GM19438 (cell line): ENCODE results near the gene TEX10.
"Not testable (repeated sequence)": the region's sequence is repeated elsewhere in the genome, so short reads cannot be mapped to it uniquely, and the experiment has no call there.

Source experiments
- ATAC-seq: cut with Tn5 transposase; IDR thresholded peaks from one replicate; pipeline ENCODE4 v1.9.1; 2021; ENCODE audit warnings: low read depth; ENCODE audit not compliant: unreplicated experiment

The TEX10 gene

GRCh38 chr9:100351508-100351907, 1.2 kb downstream of the TEX10 start:
- ATAC-seq, result no peak

DNA sequence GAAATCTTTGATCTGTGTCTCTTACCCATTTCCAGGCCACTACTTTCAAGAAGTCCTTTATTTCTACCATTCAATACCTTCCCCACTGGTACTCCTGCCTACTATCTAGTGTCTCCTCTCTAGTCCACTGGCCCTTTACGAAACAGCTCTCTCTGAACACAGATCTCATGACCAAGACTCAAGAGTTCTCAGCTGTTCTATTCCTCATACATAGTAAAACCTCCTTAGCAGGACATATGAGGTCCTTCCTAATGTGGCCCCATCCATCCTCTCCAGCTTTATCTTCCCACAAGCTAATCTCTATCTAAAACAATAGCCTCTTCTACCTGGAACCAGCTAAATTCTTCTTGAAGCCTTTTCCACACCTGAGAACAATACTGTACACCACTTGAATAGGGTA, 2.6 kb downstream of the TEX10 start:
- no peak for ATAC-seq

DNA sequence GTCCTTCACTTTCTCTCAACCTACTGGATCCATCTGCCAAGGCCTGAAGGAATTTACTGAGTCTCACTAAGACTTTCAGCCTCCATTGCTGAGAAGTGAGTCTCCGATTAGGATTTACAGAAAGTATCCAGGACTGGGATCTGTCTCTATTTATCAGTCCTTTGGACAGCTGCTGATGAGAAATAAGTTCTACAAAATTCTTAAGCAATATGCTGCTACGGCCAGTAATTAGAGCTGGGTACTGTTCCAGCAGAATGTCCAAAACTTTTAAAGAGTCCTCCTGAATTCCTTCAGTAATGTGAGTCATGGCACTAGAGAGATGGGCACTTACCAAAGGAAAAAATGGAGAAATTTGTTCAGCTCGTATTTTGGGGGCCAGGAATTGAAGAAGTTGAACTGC, 5.9 kb downstream of the TEX10 start:
- ATAC-seq, result no peak

GRCh38 chr9:100341889-100342288, 10.9 kb downstream of the TEX10 start:
- no peak for ATAC-seq

DNA sequence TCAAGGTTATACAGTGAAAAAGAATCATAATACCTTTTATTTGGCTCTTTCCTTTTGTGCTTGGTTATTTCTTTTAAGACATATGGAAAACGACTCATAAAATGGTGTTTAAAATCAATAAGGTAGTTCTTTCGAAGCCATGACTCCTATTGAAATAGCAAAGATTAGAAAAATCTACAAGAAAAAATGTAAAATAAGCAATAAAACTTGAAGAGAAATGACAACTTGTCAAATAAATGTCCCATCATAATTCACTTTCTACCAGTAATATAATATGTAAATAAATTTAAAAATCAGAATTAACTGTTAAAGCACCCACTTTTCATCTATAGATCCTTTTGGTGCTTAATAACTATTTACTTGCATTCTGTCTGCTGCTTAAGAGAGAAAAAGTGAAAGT, 12.5 kb downstream of the TEX10 start:
- no peak for ATAC-seq

DNA sequence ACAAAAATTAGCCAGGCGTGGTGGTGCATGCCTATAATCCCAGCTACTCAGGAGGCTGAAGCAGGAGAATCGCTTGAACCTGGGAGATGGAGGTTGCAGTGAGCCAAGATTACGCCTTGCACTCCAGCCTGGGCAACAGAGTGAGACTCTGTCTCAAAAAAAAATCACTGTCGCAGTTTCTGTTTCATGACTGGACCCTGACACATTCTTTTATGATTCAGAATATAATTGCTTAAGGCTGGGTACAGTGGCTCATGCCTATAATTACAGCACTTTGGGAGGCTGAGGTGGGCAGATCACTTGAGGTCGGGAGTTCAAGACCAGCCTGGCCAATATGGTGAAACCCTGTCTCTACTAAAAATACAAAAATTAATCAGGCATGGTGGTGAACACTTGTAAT, 14.0 kb downstream of the TEX10 start:
- not testable (repeated sequence) for ATAC-seq

DNA sequence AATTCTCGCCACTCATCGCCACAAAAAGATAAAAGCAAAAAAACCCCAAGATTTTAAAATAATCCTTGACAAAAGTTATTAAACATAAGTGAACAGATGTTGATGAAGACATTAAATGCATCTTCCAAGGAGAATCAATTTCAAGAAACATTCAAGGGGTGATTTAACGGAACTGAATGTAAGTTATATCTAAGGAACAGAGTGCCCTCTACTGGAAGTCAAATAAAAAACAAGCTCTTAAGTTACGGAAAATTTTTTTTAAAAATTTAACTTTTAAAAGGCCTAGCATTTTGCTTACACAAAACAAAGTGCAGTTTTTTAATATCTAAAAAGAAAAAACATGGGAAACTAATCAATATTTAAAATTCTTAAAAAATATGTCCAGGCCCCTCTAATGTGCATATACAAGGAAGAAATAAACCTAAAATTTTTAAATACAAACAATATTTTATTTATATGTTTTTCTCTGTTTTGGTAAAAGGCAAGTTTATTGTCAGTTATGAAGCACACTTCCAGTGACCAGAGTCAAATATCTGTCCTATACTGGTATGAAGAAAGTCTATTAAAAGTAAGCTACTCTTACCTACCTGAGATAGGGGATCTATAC, 28.0 kb downstream of the TEX10 start:
- ATAC-seq, result no peak

GRCh38 chr9:100322954-100323536, 29.7 kb downstream of the TEX10 start:
- no peak for ATAC-seq

DNA sequence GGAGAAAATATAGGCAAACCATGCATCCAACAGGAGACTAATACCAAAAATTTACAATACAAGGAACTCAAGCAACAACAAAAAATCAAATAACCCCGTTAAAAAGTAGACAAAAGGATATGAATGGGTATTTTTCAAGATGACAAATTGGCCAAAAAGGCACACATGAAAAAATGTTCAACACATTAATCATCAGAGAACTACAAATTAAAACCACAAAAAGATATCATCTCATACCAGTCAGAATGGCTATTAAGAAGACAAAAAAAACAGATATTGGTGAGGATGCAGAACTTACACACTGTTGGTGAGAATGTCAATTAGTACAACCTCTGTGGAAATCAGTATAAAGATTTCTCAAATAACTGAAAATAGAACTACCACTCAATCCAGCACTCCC, 35.0 kb downstream of the TEX10 start:
- no peak for ATAC-seq

DNA sequence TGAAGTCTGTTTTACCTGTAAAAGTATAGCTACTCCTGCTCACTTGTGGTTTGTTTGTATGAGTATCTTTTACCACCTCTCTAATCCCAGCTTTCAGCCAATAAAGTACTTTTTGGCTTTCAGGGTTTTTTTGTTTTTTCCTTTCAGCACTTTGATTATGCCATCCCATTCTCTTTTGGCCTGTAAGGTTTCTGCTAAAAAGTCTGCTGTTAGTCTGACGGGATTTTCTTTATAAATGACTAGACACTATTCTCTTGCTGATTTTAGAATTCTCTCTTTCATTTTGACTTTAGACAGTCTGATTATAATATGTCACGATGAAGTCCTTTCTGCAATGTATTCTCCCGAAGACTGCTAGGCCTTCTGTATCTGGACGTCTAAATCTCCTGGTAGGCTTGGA, 37.2 kb downstream of the TEX10 start:
- ATAC-seq, result no peak

- ATAC-seq, result no peak
Measured at GRCh38 chr9:100309992-100310391, 42.8 kb downstream of the TEX10 start.

GRCh38 chr9:100308965-100309564, 43.7 kb downstream of the TEX10 start:
- no peak for ATAC-seq

DNA sequence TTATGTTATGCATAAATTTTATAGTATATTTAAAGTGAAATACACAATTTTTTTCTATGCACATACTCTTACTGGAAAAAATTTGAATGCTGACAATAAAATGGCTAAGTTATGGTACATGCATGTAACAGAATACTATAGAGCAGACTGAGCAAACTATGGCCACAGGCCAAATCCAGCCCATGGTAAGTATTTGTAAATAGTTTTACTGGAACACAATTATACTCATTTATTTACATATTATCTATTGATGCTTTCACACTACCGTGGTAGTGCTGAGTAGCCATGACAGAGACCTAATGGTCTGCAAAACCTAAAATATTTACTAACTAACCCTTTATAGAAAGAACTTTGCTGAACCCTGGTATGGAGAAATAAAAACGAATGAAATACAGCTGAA, 45.7 kb downstream of the TEX10 start:
- ATAC-seq, result no peak

DNA sequence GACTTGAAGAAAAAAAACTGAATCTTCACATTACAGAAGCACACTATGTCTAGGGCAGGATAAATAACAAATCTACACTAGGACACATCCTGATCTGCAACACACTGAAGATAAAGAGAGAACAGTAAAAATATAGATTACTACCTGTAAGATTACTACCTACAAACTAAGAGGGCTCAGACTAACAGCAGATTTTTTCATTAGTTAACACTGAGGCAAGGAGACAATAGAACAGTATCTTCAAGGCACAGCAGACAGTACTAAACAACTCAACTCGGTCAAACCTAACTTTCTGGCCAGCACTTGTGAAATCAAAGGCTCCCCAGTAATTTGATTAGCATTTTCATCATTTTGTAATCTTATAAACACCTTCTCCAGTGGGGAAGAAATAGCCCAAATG, 46.5 kb downstream of the TEX10 start:
- no peak for ATAC-seq

DNA sequence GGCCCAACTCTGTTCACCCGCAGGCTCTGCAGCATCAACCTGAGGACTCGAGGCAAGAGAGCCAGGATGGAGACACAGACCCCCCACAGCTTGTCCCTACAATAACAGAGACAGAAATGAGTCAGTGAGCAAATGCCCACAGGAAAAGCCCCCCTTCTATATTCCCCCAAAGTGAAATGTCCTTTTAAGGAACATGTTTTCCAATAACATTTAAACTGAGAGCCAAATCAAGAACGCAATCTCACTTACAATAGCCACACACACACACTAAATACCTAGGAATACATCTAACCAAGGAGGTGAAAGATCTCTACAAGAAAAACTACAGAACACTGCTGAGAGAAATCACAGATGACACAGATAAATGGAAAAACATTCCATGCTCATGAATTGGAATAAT, 49.0 kb downstream of the TEX10 start:
- ATAC-seq, result no peak

DNA sequence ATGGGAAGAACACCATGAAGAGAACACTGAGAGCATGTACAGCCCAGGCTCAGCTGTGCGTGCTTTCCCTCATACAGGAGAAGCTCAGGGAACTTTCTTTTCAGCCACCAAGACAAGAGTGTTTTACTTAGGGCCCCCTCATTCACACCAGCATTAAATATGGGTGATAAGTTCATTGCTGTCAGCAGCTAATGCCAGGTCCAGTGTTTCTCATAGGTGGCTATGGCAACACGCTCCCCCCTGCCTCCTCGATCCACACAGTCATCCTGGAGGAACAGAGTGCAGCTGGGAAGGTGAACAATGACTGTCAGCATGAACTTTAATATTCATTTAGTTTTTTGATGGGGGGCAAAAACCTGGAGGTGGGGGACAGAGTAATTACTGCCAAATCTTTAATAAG, 54.4 kb downstream of the TEX10 start:
- no peak for ATAC-seq

DNA sequence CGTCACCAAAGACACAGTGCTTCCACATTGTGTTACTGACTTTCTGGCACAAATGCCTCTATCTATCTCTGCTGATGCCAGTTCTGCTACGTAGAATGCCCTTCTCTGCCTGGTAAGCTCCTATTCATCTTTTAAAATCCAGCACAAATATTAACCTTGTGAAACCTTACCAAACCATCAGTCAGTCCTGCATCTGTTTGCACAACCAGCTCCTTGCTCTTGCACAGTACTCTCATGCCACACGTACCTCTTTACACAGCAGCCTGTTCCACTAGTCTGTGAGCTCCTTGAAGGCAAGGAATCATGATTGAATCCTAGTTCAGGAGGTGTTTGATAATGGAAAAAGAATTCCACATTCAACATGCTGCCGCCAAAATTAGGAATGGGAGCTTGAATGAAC, 56.3 kb downstream of the TEX10 start:
- ATAC-seq, result no peak

GRCh38 chr9:100295240-100295639, 57.5 kb downstream of the TEX10 start:
- no peak for ATAC-seq

GRCh38 chr9:100294806-100295205, 57.9 kb downstream of the TEX10 start:
- no peak for ATAC-seq

DNA sequence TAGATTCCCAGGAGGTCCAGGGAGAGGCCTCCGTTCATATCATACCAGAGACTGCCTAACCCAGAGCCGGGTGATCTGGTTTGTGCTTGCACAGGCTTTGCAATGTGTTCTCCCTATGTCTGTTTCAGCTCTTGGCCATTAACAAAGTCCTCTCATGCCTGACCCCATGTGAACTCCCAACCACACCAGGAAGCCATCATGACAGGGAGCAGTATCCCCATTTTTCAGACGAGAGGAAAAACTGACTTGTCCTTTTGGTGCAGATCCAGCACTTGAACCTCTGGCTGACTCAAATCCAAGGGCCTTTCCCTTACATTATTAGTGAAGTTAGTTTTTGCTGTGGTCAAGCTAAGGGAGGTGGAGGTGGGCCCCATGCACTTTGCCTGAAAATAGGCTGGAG, 58.4 kb downstream of the TEX10 start:
- ATAC-seq, result no peak

DNA sequence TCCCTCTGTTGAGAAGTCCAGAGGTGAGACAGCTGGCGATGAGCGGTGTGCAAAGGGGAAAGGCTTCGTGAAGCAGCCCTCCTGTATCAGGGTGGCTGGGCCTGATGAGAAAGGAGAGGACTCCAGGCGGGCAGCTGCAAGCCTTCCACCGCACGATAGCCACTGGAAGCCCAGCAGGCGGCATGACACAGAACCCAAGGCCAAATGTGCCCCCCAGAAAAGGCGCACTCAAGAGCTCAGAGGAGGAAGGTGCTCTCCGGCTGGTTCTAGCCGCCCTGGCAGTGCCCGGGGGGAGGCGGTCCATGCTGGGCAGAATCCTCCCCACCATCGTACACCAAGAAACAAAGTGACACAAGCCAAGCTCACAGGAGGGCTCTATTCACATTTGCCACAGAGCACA, 60.3 kb downstream of the TEX10 start:
- ATAC-seq, result no peak

DNA sequence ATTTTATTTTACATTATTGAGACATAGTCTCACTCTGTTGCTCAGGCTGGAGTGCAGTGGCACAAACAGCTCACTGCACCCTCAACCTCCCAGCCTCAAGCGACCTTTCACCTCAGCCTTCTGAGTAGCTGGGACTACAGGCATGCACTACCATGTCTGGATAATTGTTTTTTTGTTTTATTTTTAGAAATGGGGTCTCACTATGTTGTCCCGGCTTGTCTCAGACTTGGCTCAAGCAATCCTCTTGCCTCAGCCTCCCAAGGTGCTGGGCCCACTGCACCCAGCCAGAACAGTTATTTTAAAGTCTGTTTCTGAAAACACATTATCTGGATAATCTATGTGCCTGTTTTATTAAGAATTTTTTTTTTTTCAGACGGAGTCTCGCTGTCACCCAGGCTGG, 62.0 kb downstream of the TEX10 start:
- ATAC-seq, result no peak
